ENCODE measurements around the gene CEP131.

Gene CEP131

GRCh38 chr17:81182596-81182995 is 40.2 kb downstream of the CEP131 start:
- Histone ChIP-seq H2AK5ac (ENCODE audit: low read length, severe bottlenecking) (no peak overlapping the region), H3K14ac (ENCODE audit: low read length in 2 of 2) (no peak overlapping the region), H2AFZ (ENCODE audit: low read depth, low read length) (no peak overlapping the region)

DNA sequence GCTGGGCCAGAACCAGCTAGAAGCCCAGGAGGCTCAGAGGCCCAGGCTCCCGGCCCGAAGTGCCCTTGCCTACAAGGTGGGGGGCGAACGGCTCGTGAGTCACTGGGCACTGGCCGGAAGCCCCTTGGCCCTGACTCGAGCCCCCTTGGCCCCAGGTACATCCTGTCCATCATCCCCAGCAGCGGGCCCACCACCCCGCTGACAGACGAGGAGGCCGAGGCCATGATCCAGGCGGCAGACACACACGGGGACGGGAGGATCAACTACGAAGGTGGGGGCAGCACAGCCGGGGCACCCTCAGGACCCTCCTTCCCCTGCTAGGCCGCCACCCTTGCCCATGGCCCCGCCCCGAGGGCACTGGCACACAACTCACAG is 41.0 kb downstream of the CEP131 start:
- Histone ChIP-seq H2BK15ac (ENCODE audit: low read depth, poor library complexity, severe bottlenecking) (no peak overlapping the region), H3K18ac (ENCODE audit: low read depth in 1 of 2, low read length in 2 of 2) (no peak overlapping the region), H3K9ac (ENCODE audit: low read length) (no peak overlapping the region), H3K23ac (ENCODE audit: low read length in 2 of 2) (no peak overlapping the region), H3K4ac (ENCODE audit: low read depth in 1 of 2, low read length in 2 of 2) (no peak overlapping the region), H3K4me3 (ENCODE audit: insufficient read depth in 1 of 2, low read depth in 1 of 2, low read length in 2 of 2) (no peak overlapping the region), H3K27me3 (ENCODE audit: control insufficient read depth in 1 of 2, insufficient read depth in 1 of 2, low read length in 2 of 2) (peaks cover 27 to 43% of the 10 kb centered on the region in 2 experiments), H3K36me3 (ENCODE audit: control insufficient read depth in 1 of 2, insufficient read depth in 2 of 2, low read depth in 1 of 2, low read length in 2 of 2) (no peaks in the 10 kb centered on the region), H3K4me2 (ENCODE audit: low read length, poor library complexity, severe bottlenecking) (no peak overlapping the region), H2BK5ac (ENCODE audit: low read depth, low read length, poor library complexity, severe bottlenecking) (no peak overlapping the region), H2BK120ac (ENCODE audit: low read depth, low read length) (no peak overlapping the region), H3K4me1 (ENCODE audit: control insufficient read depth, insufficient read depth, low read depth, low read length) (peaks cover 3% of the 10 kb centered on the region), H3K79me1 (replicated peaks; ENCODE audit: low read length, poor library complexity, severe bottlenecking) (no peaks in the 10 kb centered on the region), H2AFZ (ENCODE audit: low read depth, low read length) (no peak overlapping the region), H3K27ac (ENCODE audit: low read length, poor library complexity, severe bottlenecking) (no peak overlapping the region), H2AK5ac (ENCODE audit: low read length, severe bottlenecking) (no peak overlapping the region), H2BK12ac (ENCODE audit: low read length in 2 of 2) (no peak overlapping the region), H4K8ac (ENCODE audit: low read length) (no peak overlapping the region), H3K9me3 (ENCODE audit: control insufficient read depth, low read length) (no peaks in the 10 kb centered on the region), H3K14ac (ENCODE audit: low read length in 2 of 2) (no peak overlapping the region), H4K91ac (ENCODE audit: low read length) (no peak overlapping the region)
- 89% methylated on average over 19 of the region's 19 CpGs for WGBS
- DNase-seq: no peak

More at GRCh38 chr17:81182596-81182995, 40.2 kb downstream of the CEP131 start:
- no peak overlapping the region for H2BK12ac ChIP-seq (ENCODE audit: low read length in 2 of 2)
- no peaks in the 10 kb centered on the region for H3K79me1 ChIP-seq (replicated peaks; ENCODE audit: low read length, poor library complexity, severe bottlenecking)
- H3K4ac ChIP-seq (ENCODE audit: low read depth in 1 of 2, low read length in 2 of 2): no peak overlapping the region
- no peak overlapping the region for H3K9ac ChIP-seq (ENCODE audit: low read length)
- no peak overlapping the region for H2BK120ac ChIP-seq (ENCODE audit: low read depth, low read length)
- WGBS: 88% methylated on average over 5 of the region's 5 CpGs
- H4K8ac ChIP-seq (ENCODE audit: low read length): no peak overlapping the region
- no peaks in the 10 kb centered on the region for H3K9me3 ChIP-seq (ENCODE audit: control insufficient read depth, low read length)
- H3K36me3 ChIP-seq (ENCODE audit: control insufficient read depth in 1 of 2, insufficient read depth in 2 of 2, low read depth in 1 of 2, low read length in 2 of 2): no peaks in the 10 kb centered on the region
- no peak overlapping the region for H3K18ac ChIP-seq (ENCODE audit: low read depth in 1 of 2, low read length in 2 of 2)
- H4K91ac ChIP-seq (ENCODE audit: low read length): no peak overlapping the region
- H3K27ac ChIP-seq (ENCODE audit: low read length, poor library complexity, severe bottlenecking): no peak overlapping the region
- no peak overlapping the region for H3K4me2 ChIP-seq (ENCODE audit: low read length, poor library complexity, severe bottlenecking)
- H3K4me3 ChIP-seq (ENCODE audit: insufficient read depth in 1 of 2, low read depth in 1 of 2, low read length in 2 of 2): no peak overlapping the region
- no peak overlapping the region for H2BK5ac ChIP-seq (ENCODE audit: low read depth, low read length, poor library complexity, severe bottlenecking)
- peaks cover 27 to 43% of the 10 kb centered on the region in 2 experiments for H3K27me3 ChIP-seq (ENCODE audit: control insufficient read depth in 1 of 2, insufficient read depth in 1 of 2, low read length in 2 of 2)
- no peak overlapping the region for H3K23ac ChIP-seq (ENCODE audit: low read length in 2 of 2)
- no peak overlapping the region for H2BK15ac ChIP-seq (ENCODE audit: low read depth, poor library complexity, severe bottlenecking)
- no peak for DNase-seq
- peaks cover 7% of the 10 kb centered on the region for H3K4me1 ChIP-seq (ENCODE audit: control insufficient read depth, insufficient read depth, low read depth, low read length)

DNA sequence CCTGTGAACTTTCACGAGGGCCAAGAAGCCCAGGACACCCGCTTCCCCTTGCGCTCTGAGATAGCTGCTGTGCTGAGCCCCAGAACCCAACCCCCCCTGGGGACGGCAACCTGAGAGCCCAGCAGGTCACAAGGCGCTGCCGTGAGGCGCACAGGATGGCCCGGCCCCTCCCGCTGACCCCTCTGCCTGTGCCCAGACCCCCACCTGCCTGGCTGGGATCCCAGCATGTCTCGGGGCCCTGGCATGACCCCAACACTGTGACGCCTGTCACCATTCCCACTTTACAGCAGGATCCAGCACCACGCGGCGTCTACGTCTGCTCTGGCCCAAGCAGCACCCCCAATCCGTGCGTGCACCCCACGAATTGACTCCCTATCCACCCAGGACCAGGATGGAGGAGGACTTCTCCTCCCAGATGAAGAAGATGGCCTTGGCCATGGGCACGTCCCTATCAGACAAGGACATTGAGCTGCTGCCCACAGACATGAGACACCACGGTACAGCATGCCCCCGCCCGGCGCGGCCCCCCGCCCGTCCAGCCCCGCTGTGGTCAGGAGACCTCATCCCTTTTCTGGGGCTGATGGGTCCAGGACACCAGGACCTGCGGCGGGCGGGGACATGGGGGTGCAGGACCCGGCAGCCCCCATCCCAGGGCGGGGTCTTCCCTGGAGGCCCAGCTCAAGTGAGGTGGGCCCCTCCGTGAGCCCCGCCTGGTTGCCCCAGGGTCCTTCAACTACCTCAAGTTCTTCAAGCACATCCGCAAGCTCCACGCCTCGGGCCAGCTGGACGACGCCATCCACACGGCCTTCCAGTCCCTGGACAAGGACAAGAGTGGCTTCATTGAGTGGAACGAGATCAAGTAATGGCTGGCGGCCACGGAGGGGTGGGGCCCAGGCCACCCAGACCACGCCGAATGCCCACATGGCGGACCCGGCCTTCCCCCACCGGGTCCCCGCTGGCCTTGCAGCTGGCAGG is 41.6 kb downstream of the CEP131 start:
- H3K9ac ChIP-seq (ENCODE audit: low read length): no peak overlapping the region
- no peak for DNase-seq
- no peaks in the 10 kb centered on the region for H3K9me3 ChIP-seq (ENCODE audit: control insufficient read depth, low read length)
- H2AFZ ChIP-seq (ENCODE audit: low read depth, low read length): no peak overlapping the region
- H3K14ac ChIP-seq (ENCODE audit: low read length in 2 of 2): no peak overlapping the region
- H3K4ac ChIP-seq (ENCODE audit: low read depth in 1 of 2, low read length in 2 of 2): no peak overlapping the region
- H4K8ac ChIP-seq (ENCODE audit: low read length): no peak overlapping the region
- H2BK5ac ChIP-seq (ENCODE audit: low read depth, low read length, poor library complexity, severe bottlenecking): no peak overlapping the region
- H3K4me2 ChIP-seq (ENCODE audit: low read length, poor library complexity, severe bottlenecking): no peak overlapping the region
- 94% methylated on average over 48 of the region's 49 CpGs for WGBS
- H4K91ac ChIP-seq (ENCODE audit: low read length): no peak overlapping the region
- H3K4me3 ChIP-seq (ENCODE audit: insufficient read depth in 1 of 2, low read depth in 1 of 2, low read length in 2 of 2): no peak overlapping the region
- H2BK12ac ChIP-seq (ENCODE audit: low read length in 2 of 2): no peak overlapping the region
- H3K79me1 ChIP-seq (replicated peaks; ENCODE audit: low read length, poor library complexity, severe bottlenecking): no peaks in the 10 kb centered on the region
- peaks cover 3% of the 10 kb centered on the region for H3K4me1 ChIP-seq (ENCODE audit: control insufficient read depth, insufficient read depth, low read depth, low read length)
- peaks cover 27 to 40% of the 10 kb centered on the region in 2 experiments for H3K27me3 ChIP-seq (ENCODE audit: control insufficient read depth in 1 of 2, insufficient read depth in 1 of 2, low read length in 2 of 2)
- H2AK5ac ChIP-seq (ENCODE audit: low read length, severe bottlenecking): no peak overlapping the region
- no peaks in the 10 kb centered on the region for H3K36me3 ChIP-seq (ENCODE audit: control insufficient read depth in 1 of 2, insufficient read depth in 2 of 2, low read depth in 1 of 2, low read length in 2 of 2)
- H3K27ac ChIP-seq (ENCODE audit: low read length, poor library complexity, severe bottlenecking): no peak overlapping the region
- no peak overlapping the region for H2BK15ac ChIP-seq (ENCODE audit: low read depth, poor library complexity, severe bottlenecking)
- no peak overlapping the region for H3K18ac ChIP-seq (ENCODE audit: low read depth in 1 of 2, low read length in 2 of 2)
- H2BK120ac ChIP-seq (ENCODE audit: low read depth, low read length): no peak overlapping the region
- no peak overlapping the region for H3K23ac ChIP-seq (ENCODE audit: low read length in 2 of 2)

DNA sequence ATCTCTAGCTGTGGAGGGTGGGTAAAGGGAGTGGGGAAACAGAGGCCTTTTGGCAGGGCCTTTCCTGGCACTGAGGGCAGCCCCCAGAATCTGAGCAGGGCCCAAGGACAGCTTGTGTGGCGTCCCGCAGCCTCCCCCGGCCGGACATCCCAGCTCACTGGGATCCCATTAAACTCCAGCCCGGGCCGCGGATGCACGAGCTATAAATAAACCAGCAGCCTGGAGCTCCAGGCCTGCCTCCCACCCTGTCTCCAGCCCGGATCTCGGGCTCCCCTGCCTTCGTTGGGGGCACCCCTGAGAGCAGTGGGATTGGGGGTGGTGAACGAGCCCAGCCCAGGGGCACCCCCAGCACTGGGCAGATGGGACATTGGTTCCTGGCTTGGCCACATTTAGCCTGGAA is 42.9 kb downstream of the CEP131 start:
- no peak overlapping the region for H2BK15ac ChIP-seq (ENCODE audit: low read depth, poor library complexity, severe bottlenecking)
- H3K4me1 ChIP-seq (ENCODE audit: control insufficient read depth, insufficient read depth, low read depth, low read length): peaks cover 3% of the 10 kb centered on the region
- H3K14ac ChIP-seq (ENCODE audit: low read length in 2 of 2): no peak overlapping the region
- no peak overlapping the region for H2BK120ac ChIP-seq (ENCODE audit: low read depth, low read length)
- no peak overlapping the region for H2BK5ac ChIP-seq (ENCODE audit: low read depth, low read length, poor library complexity, severe bottlenecking)
- H3K9ac ChIP-seq (ENCODE audit: low read length): no peak overlapping the region
- DNase-seq: no peak
- H3K23ac ChIP-seq (ENCODE audit: low read length in 2 of 2): no peak overlapping the region
- no peaks in the 10 kb centered on the region for H3K36me3 ChIP-seq (ENCODE audit: control insufficient read depth in 1 of 2, insufficient read depth in 2 of 2, low read depth in 1 of 2, low read length in 2 of 2)
- H3K79me1 ChIP-seq (replicated peaks; ENCODE audit: low read length, poor library complexity, severe bottlenecking): no peaks in the 10 kb centered on the region
- no peak overlapping the region for H3K27ac ChIP-seq (ENCODE audit: low read length, poor library complexity, severe bottlenecking)
- no peak overlapping the region for H3K4ac ChIP-seq (ENCODE audit: low read depth in 1 of 2, low read length in 2 of 2)
- 69% methylated on average over 12 of the region's 12 CpGs for WGBS
- H2BK12ac ChIP-seq (ENCODE audit: low read length in 2 of 2): no peak overlapping the region
- no peak overlapping the region for H4K8ac ChIP-seq (ENCODE audit: low read length)
- no peak overlapping the region for H2AFZ ChIP-seq (ENCODE audit: low read depth, low read length)
- H3K9me3 ChIP-seq (ENCODE audit: control insufficient read depth, low read length): peaks cover 6% of the 10 kb centered on the region
- H4K91ac ChIP-seq (ENCODE audit: low read length): no peak overlapping the region
- H3K4me3 ChIP-seq (ENCODE audit: insufficient read depth in 1 of 2, low read depth in 1 of 2, low read length in 2 of 2): no peak overlapping the region
- peaks cover 21 to 31% of the 10 kb centered on the region in 2 experiments for H3K27me3 ChIP-seq (ENCODE audit: control insufficient read depth in 1 of 2, insufficient read depth in 1 of 2, low read length in 2 of 2)
- H3K4me2 ChIP-seq (ENCODE audit: low read length, poor library complexity, severe bottlenecking): no peak overlapping the region
- no peak overlapping the region for H3K18ac ChIP-seq (ENCODE audit: low read depth in 1 of 2, low read length in 2 of 2)
- no peak overlapping the region for H2AK5ac ChIP-seq (ENCODE audit: low read length, severe bottlenecking)
